Epithelial cell of proximal tubule (primary cell): ENCODE measurements around the gene LY6G6F. TPM values are rescaled to one million over a fixed set of nuclear protein-coding genes. Genes with fewer than 3 reads are reported as not detected.

Source experiments
- DNase-seq: peaks from one replicate; pipeline ENCODE4 v3.0.0-alpha.2; 2011; ENCODE audit warnings: low read depth
- H3K4me3 ChIP-seq: 2 replicates; pipeline ENCODE4 v1.5.1; 2011; ENCODE audit warnings: low read depth, mild to moderate bottlenecking, low read length
- CTCF ChIP-seq: conservative IDR thresholded peaks from 2 replicates; pipeline ENCODE4 v1.5.1; 2012; ENCODE audit warnings: low read depth, mild to moderate bottlenecking, low read length
- total RNA-seq: library from RNA; depleted of rRNA; stranded (reverse); fragments of >200 nt; gene quantifications from 2 replicates; pipeline ENCODE4 v1.2.3, GENCODE V29; 2015

The LY6G6F gene
- total RNA-seq, 1 donor from 2014 or later: not detected

- no peak for TF ChIP-seq CTCF
- H3K4me3 ChIP-seq: no peak overlapping the region
- DNase-seq: no peak
These were observed 18.6 kb upstream of the LY6G6F start for GRCh38 chr6:31687860-31688693.

- H3K4me3 ChIP-seq: no peak overlapping the region
- peak; percentile 67 for TF ChIP-seq CTCF
- DNase-seq: no peak
These were observed 17.2 kb upstream of the LY6G6F start for GRCh38 chr6:31689249-31690110.

- no peak overlapping the region for H3K4me3 ChIP-seq
- no peak for DNase-seq
- TF ChIP-seq CTCF: no peak
These were observed 16.2 kb upstream of the LY6G6F start for GRCh38 chr6:31690231-31691077.

GRCh38 chr6:31691078-31691463 is 15.6 kb upstream of the LY6G6F start:
- no peak for DNase-seq
- no peak overlapping the region for H3K4me3 ChIP-seq
- TF ChIP-seq CTCF: no peak

- TF ChIP-seq CTCF: no peak
- DNase-seq: no peak
- H3K4me3 ChIP-seq: no peak overlapping the region
These were observed 15.0 kb upstream of the LY6G6F start for GRCh38 chr6:31691564-31692108.

- no peak for TF ChIP-seq CTCF
- H3K4me3 ChIP-seq: no peak overlapping the region
- DNase-seq: no peak
These were observed 14.3 kb upstream of the LY6G6F start for GRCh38 chr6:31692353-31692752.
